ENCODE data around the gene RERE.

GRCh38 chr1:8427986-8428385 is 389.5 kb downstream of the RERE start:
- TF ChIP-seq CTCF (IDR thresholded peaks at IDR 0.05) (no peak), POLR2A (IDR thresholded peaks at IDR 0.05) (no peak)
